Measurements from ENCODE around the gene GAS7. TPM values are rescaled to one million over a fixed set of nuclear protein-coding genes. Genes with fewer than 3 reads are reported as not detected.
A peak's percentile ranks its signal among the peaks of the same experiment; 100 is the strongest.

The GAS7 gene
- total RNA-seq, 1 donor from 2014 or later = 2.9 TPM

DNA sequence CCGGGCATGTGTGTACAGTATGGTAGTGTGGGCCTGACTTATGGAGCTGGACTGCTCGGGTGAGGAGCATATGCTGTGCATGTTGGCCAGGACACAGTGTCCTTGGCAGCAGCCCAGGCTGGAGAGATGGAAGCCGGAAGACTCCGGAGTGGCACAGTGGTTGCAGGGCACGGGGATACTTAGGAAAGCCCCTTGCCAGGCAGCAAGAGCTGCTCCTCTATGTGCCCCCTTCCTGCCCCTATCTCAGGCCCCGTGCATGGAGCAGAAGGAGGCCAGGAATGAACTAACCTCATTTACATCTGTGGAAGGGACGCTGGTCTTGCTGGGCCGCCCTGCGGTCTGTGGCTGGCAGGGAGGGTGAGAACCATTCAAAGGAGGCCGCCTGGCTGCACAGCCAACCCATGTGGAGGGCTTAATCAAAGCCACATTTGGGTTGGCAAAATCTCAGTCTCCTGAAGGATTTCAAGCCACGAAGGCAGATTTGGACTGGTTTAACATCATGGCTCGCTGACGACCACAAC lies 261.1 kb downstream of the GAS7 start:
- H4K20me1 ChIP-seq (ENCODE audit: low read depth) = no peaks in the 10 kb centered on the region
- no peak for DNase-seq (ENCODE audit: low spot score)
- Mint-ChIP-seq H3K36me3 (peaks cover 4% of the 10 kb centered on the region), H3K27me3 (ENCODE audit: insufficient read depth, low read depth) (peaks cover 6% of the 10 kb centered on the region), H3K9me3 (no peaks in the 10 kb centered on the region), H3K4me3 (no peak overlapping the region), H3K27ac (no peak overlapping the region), H3K4me1 (peaks cover 3% of the 10 kb centered on the region)
- no peak overlapping the region for H3K4me3 ChIP-seq
- no peaks in the 10 kb centered on the region for H3K36me3 ChIP-seq
- H3F3A ChIP-seq (ENCODE audit: low read depth) = no peaks in the 10 kb centered on the region
- H3K9me3 ChIP-seq (ENCODE audit: low read depth) = no peaks in the 10 kb centered on the region
- TF ChIP-seq, protein P1, sequence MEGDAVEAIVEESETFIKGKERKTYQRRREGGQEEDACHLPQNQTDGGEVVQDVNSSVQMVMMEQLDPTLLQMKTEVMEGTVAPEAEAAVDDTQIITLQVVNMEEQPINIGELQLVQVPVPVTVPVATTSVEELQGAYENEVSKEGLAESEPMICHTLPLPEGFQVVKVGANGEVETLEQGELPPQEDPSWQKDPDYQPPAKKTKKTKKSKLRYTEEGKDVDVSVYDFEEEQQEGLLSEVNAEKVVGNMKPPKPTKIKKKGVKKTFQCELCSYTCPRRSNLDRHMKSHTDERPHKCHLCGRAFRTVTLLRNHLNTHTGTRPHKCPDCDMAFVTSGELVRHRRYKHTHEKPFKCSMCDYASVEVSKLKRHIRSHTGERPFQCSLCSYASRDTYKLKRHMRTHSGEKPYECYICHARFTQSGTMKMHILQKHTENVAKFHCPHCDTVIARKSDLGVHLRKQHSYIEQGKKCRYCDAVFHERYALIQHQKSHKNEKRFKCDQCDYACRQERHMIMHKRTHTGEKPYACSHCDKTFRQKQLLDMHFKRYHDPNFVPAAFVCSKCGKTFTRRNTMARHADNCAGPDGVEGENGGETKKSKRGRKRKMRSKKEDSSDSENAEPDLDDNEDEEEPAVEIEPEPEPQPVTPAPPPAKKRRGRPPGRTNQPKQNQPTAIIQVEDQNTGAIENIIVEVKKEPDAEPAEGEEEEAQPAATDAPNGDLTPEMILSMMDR (IDR thresholded peaks at IDR 0.05) = no peak
- no peak for TF ChIP-seq EZH2phosphoT487 (IDR thresholded peaks at IDR 0.05)
- no peak for TF ChIP-seq EZH2 (IDR thresholded peaks at IDR 0.05)
- H2AFZ ChIP-seq (replicated peaks) = no peak overlapping the region
- H3K27ac ChIP-seq = no peak overlapping the region
- no peak overlapping the region for H3K9ac ChIP-seq
- H3K27me3 ChIP-seq = no peaks in the 10 kb centered on the region
- H3K4me1 ChIP-seq = no peaks in the 10 kb centered on the region
- H3K79me2 ChIP-seq (ENCODE audit: low read depth) = no peaks in the 10 kb centered on the region
- H3K4me2 ChIP-seq = no peak overlapping the region

DNA sequence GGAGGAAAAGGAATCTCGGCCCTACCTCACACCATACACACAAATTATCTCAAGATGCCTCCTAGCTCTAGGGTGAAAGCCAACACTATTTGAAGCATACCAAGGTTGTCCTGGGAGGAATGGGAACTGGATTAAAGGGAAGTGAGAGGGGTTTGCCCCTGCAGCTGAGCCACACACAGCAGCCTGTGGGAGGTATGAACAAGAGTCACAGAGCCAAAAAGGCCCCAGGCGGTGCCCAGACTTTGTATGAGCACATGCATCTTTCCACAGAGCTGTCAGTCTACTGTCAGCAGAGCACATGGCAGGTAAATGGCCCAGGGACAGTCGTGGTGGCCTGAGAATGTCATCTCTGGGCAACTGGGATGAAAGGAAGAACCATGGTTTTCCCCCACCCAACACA lies 262.3 kb downstream of the GAS7 start:
- H3K27me3 Mint-ChIP-seq (ENCODE audit: insufficient read depth, low read depth) = peaks cover 6% of the 10 kb centered on the region
- TF ChIP-seq EZH2phosphoT487 (IDR thresholded peaks at IDR 0.05) (no peak), EZH2 (IDR thresholded peaks at IDR 0.05) (no peak)
- TF ChIP-seq, protein P1 (IDR thresholded peaks at IDR 0.05) = no peak
- no peak overlapping the region for H2AFZ ChIP-seq (replicated peaks)
- no peak overlapping the region for H3K4me2 ChIP-seq
- H3K4me1 Mint-ChIP-seq = peaks cover 3% of the 10 kb centered on the region
- no peak overlapping the region for H3K4me3 Mint-ChIP-seq
- no peak for DNase-seq (ENCODE audit: low spot score)
- H3K4me3 ChIP-seq = no peak overlapping the region
- H3K36me3 Mint-ChIP-seq = peaks cover 6% of the 10 kb centered on the region
- H3F3A ChIP-seq (ENCODE audit: low read depth) = no peaks in the 10 kb centered on the region
- H3K4me1 ChIP-seq = peaks cover 8% of the 10 kb centered on the region
- no peaks in the 10 kb centered on the region for H4K20me1 ChIP-seq (ENCODE audit: low read depth)
- no peak overlapping the region for H3K9ac ChIP-seq
- H3K9me3 ChIP-seq (ENCODE audit: low read depth) = no peaks in the 10 kb centered on the region
- H3K27me3 ChIP-seq = no peaks in the 10 kb centered on the region
- H3K27ac Mint-ChIP-seq = no peak overlapping the region
- H3K36me3 ChIP-seq = no peaks in the 10 kb centered on the region
- H3K79me2 ChIP-seq (ENCODE audit: low read depth) = no peaks in the 10 kb centered on the region
- no peaks in the 10 kb centered on the region for H3K9me3 Mint-ChIP-seq
- H3K27ac ChIP-seq = no peak overlapping the region

DNA sequence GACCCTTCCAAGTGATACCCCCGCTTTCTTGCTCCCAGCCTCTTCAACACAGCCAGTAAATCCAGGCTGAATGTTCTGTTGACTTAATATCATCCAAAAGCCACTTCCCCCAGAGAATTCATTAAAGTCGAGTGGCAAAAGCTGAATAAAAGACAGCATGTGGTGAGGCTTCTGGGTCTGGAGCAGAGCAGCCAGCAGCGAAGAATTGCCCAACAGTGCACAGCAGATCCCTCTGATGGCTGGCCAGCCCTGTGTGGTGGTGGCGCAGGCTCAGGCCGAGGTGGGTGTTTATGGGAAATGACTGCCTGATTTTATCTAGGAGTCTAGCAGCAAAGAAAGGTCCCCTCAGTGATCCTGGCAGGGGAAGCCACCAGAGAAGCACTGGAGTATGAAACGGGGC lies 263.0 kb downstream of the GAS7 start:
- H3K9ac ChIP-seq = no peak overlapping the region
- Mint-ChIP-seq H3K9me3 (no peaks in the 10 kb centered on the region), H3K4me1 (peaks cover 3% of the 10 kb centered on the region), H3K27ac (peak overlapping the region; percentile 88), H3K27me3 (ENCODE audit: insufficient read depth, low read depth) (peaks cover 6% of the 10 kb centered on the region), H3K36me3 (peaks cover 6% of the 10 kb centered on the region), H3K4me3 (no peak overlapping the region)
- H3K4me3 ChIP-seq = no peak overlapping the region
- H3K4me1 ChIP-seq = peaks cover 11% of the 10 kb centered on the region
- no peak overlapping the region for H3K27ac ChIP-seq
- no peaks in the 10 kb centered on the region for H3K79me2 ChIP-seq (ENCODE audit: low read depth)
- no peaks in the 10 kb centered on the region for H3K27me3 ChIP-seq
- no peak overlapping the region for H2AFZ ChIP-seq (replicated peaks)
- H3K9me3 ChIP-seq (ENCODE audit: low read depth) = no peaks in the 10 kb centered on the region
- no peaks in the 10 kb centered on the region for H3F3A ChIP-seq (ENCODE audit: low read depth)
- no peak for DNase-seq (ENCODE audit: low spot score)
- no peaks in the 10 kb centered on the region for H4K20me1 ChIP-seq (ENCODE audit: low read depth)
- no peak overlapping the region for H3K4me2 ChIP-seq
- no peak for TF ChIP-seq EZH2phosphoT487 (IDR thresholded peaks at IDR 0.05)
- TF ChIP-seq, protein P1 (IDR thresholded peaks at IDR 0.05) = no peak
- TF ChIP-seq EZH2 (IDR thresholded peaks at IDR 0.05) = no peak
- H3K36me3 ChIP-seq = no peaks in the 10 kb centered on the region
